GM18951 (cell line): ENCODE measurements around the gene FUOM.
"Not testable (repeated sequence)": the region's sequence is repeated elsewhere in the genome, so short reads cannot be mapped to it uniquely, and the experiment has no call there.

Experiments used
- POLR2A ChIP-seq: IDR thresholded peaks from 4 replicates; pipeline ENCODE4 v1.6.1; 2011; ENCODE audit warnings: mild to moderate bottlenecking; ENCODE audit not compliant: insufficient read length, insufficient read depth; ENCODE audit errors: extremely low read depth
- in situ Hi-C: fragments of 300-500 bp; cut with MboI; formaldehyde crosslinking; loops from one replicate; pipeline ENCODE4 v1.12.0; 2022; ENCODE audit warnings: low sequenced_read_pairs, mixed read lengths, inconsistent platforms; ENCODE audit not compliant: unreplicated experiment

FUOM gene

DNA sequence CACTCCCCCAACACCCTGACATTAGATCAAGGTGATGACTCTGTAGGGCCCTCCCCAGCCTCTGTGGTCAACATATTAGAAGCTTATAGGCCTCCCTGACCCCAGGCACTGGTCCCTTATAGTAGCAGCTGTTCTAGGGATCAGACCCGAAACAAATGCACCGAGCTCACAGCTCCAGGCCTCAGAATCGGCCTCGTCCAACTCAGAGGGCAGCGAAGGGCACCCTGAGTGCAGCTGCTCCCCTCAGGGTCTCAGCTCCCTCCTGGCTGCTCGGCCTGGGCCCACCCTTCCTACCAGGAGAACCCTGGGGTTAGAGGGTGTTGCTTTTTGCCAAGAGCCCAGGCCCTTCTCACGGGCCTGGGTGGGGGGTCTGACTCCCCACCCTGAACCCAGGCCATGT, 10.3 kb upstream of the FUOM start:
- TF ChIP-seq POLR2A = no peak
- in situ Hi-C loops = no loop called here

- in situ Hi-C loops = not testable (repeated sequence)
Measured at GRCh38 chr10:133367461-133367860, 9.6 kb upstream of the FUOM start.

DNA sequence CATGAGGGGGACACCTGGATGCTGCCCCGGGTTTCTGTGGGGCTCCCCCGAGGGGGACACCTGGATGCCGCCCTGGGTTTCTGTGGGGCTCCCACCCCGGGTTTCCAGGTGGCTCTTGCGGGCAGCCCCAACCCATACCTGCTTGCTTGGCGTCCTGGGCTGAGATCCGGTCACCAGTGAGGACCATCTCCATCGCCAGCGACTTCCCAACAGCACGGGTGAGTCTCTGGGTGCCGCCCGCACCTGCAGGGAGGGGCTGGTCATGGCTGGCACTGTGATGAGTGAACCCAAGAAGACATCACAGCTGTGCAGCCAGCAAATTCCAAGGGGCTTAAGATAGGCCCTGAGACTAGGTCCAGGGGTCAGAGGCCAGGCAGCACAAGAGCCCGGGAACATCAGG, 8.9 kb upstream of the FUOM start:
- in situ Hi-C loops = no loop called here

DNA sequence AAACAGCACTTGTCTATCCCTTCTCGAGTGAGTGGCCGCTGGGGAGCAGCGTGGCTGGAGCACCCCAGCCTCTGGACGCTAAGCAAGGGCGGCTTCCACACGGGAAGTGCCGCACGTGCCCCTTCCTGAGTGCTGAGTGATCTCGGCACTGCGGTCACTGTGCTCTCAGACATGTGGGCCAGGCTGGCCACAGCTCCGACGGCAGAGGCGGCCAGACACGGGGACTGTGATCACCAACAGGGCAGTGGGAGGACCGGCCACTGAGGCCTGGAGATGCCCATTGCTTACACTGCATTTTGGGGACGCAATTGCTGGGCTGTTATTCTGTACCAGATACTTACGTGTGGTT, 8.3 kb upstream of the FUOM start:
- no peak for TF ChIP-seq POLR2A
- in situ Hi-C loops = no loop called here

More for the DNA sequence above, 8.9 kb upstream of the FUOM start:
- no peak for TF ChIP-seq POLR2A

DNA sequence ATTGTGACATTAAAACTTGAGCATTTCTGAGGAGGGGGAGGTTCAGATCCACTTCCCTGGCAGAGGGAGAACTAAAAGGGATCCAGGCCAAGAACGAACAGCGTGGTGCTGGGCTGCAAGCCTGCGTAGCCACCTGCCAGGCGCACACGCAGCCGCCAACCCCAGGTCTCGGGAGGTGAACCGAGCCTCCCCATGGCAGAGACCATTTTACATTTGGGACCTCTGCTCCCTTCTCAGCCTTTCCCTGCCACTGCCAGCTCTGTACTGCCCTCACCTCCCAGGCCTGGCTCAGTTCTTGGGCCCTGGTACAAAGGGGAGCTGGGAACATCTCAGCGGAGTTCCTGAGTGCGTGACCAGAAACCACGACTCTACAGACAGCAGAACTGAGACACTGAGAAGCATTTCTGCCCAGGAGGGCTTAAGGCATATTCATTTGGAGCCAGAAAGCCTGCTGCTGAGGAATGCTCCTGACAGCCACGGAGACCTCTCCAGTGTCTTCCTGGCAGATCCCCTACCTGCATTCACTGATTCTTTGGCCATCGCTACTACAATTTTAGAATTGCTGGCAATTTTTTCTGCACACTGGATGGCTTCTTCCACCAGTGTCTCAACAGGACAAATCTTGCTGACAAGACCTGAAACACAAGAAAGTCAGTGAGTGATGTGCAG, 7.8 kb upstream of the FUOM start:
- in situ Hi-C loops = no loop called here
- TF ChIP-seq POLR2A = no peak

DNA sequence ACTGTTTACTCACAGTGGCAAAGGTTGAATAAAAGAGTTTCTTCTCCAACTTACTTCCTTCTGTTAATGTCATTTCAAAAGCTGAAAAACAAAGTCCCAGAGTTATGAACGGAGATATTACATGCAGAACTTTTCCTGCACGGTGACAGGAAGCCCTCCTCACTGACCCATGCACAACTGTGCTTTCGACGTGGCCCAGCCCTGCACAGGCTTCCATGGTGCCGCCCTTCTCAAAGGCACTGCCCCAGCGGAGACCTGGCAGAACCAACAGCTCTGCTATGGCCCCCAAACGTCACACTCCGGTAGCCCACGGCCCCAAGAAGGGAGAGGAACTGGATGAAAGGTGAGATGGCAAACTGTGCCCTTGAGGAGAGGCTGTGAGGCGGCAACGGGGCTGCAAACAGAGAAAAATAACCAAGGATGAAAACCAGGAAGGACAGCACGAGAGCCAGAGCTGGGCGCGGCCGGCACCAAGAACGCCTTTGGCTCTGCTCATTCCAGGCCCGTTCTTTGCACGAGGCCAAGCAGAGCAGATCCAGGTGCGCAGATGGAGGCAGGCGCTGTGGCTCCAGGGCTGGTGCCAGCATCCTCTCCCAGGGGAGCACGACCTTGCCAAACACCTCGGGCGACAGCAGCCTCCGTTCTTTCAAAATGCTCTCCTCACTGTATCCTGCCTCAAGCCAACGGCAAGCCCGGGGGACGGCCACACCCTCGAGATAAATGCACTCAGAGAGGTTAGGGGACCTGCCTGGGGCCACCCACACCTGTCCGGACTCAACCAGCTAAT, 7.0 kb upstream of the FUOM start:
- in situ Hi-C loops = no loop called here
- TF ChIP-seq POLR2A = no peak

GRCh38 chr10:133362846-133363245, 5.0 kb upstream of the FUOM start:
- in situ Hi-C loops = no loop called here
- no peak for TF ChIP-seq POLR2A

DNA sequence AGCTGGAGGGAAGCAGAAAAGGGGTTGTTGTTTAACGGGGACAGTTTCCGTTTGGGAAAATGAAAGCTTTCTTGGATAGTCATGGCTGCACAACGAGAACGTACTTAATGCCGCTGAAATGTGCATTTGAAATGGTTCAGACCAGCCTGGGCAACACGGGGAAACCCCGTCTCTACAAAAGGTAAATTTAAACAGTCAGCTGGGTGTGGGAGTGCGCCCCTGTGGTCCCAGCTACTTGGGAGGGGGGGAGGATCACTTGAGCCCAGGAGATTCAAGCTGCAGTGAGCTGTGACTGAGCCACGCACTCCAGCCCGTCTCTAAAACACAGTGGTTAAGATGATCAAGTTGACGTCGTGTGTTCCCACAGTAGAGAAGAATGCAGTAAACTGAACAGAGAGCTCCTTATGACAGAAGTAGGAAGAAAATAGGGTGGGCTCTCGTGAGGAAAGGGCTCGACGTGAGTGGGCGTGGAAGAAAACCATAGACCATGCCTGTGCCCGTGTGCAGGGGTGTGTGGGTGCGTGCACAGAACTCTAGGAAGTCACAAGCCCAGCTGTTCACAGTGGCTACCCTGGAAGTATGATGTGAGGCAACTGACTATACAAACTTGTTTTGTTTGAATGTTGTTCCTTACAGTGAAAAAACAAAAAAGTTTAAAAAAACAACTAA, 4.1 kb upstream of the FUOM start:
- in situ Hi-C loops = no loop called here
- no peak for TF ChIP-seq POLR2A

DNA sequence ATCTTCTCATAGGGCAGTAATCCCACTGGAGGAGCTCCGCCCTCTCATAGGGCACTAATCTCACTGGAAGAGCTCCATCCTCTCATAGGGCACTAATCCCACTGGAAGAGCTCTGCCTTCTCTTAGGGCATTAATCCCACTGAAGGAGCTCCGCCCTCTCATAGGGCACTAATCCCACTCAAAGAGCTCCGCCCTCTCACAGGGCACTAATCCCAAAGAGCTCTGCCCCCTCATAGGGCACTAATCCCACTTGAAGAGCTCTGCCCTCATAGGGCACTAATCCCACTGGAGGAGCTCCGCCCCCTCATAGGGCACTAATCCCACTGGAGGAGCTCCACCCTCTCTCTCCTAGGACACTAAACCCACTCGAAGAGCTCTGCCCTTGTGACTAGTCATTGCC, 3.4 kb upstream of the FUOM start:
- in situ Hi-C loops = no loop called here
- no peak for TF ChIP-seq POLR2A

GRCh38 chr10:133359972-133360610, 2.3 kb upstream of the FUOM start:
- no peak for TF ChIP-seq POLR2A
- in situ Hi-C loops = no loop called here

GRCh38 chr10:133359554-133359971, 1.7 kb upstream of the FUOM start:
- no peak for TF ChIP-seq POLR2A
- in situ Hi-C loops = no loop called here

- in situ Hi-C loops = no loop called here
- no peak for TF ChIP-seq POLR2A
Measured at GRCh38 chr10:133358925-133359310, 1.1 kb upstream of the FUOM start.

GRCh38 chr10:133358162-133358924, 524 bp upstream of the FUOM start:
- TF ChIP-seq POLR2A = no peak
- in situ Hi-C loops = no loop called here
